ENCODE results near the gene SMIM12. TPM values are rescaled to one million over a fixed set of nuclear protein-coding genes. Genes with fewer than 3 reads are reported as not detected.

SMIM12 gene
- total RNA-seq, 1 experiment from 2014 or later = 31.0 TPM

DNA sequence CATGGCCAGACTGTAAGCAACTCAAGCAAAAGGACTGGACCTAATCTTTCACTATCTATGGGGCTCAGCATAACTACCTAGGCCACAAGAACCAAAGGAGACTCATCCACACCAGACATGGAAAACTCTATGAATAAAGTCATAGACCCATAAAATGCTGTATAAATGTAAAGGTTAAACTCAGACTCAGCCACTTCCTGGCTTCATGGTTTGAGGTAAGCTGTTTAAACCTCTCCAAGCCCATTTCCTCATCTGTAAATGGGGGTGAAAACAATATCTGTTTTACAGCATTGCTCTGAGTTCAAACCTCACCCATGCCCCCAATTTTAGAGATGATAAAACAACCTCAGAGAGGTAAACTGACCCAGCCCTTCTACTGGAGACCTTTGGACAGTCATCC is 4.0 kb upstream of the SMIM12 start:
- H3K9me3 ChIP-seq = no peaks in the 10 kb centered on the region
- DNase-seq = no peak

DNA sequence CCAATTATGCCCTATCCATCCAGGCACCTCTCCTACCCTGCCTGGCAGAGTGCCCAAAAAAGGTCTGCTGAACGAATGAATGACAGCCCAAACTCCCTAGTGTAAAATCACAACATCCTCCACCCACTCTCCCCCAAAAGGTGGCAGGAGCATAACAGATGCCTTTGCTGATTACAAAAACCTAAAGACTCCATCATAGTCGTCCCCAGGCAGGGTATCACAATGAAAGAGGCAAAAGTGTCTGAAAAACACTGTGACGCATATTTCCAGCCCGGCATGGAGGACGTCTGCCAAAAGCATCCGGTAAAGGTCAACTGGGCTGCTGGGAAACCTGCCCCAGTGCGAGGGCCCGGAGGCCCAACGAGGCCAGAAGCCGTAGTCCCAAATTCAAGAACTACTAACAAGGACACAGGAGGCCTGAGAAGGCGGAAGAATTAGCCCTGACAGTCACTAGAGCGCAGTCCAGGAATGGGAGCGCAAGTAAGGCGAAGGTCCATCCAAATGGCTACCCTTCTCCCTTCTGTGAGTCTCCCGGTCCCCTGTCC is 576 bp downstream of the SMIM12 start:
- Histone ChIP-seq H3K9me3 (no peaks in the 10 kb centered on the region), H3K27me3 (no peaks in the 10 kb centered on the region), H3K36me3 (peaks cover 16% of the 10 kb centered on the region), H3K4me3 (peak overlapping the region; percentile 82)
- DNase-seq = peak; percentile 51

More for the DNA sequence above, 4.0 kb upstream of the SMIM12 start:
- Histone ChIP-seq H3K36me3 (no peaks in the 10 kb centered on the region), H3K27me3 (no peaks in the 10 kb centered on the region), H3K4me3 (no peak overlapping the region)

GRCh38 chr1:34856697-34857096 is 2.9 kb downstream of the SMIM12 start:
- H3K9me3 ChIP-seq = no peaks in the 10 kb centered on the region
- no peak for DNase-seq
- no peak overlapping the region for H3K4me3 ChIP-seq
- H3K27me3 ChIP-seq = no peaks in the 10 kb centered on the region
- peaks cover 32% of the 10 kb centered on the region for H3K36me3 ChIP-seq

GRCh38 chr1:34852677-34853217 is 6.8 kb downstream of the SMIM12 start:
- Histone ChIP-seq H3K4me3 (no peak overlapping the region), H3K36me3 (peaks cover 51% of the 10 kb centered on the region), H3K9me3 (no peaks in the 10 kb centered on the region), H3K27me3 (no peaks in the 10 kb centered on the region)
- peak; percentile 85 for DNase-seq

- no peaks in the 10 kb centered on the region for H3K9me3 ChIP-seq
Measured at GRCh38 chr1:34851431-34852105, 8.0 kb downstream of the SMIM12 start.

DNA sequence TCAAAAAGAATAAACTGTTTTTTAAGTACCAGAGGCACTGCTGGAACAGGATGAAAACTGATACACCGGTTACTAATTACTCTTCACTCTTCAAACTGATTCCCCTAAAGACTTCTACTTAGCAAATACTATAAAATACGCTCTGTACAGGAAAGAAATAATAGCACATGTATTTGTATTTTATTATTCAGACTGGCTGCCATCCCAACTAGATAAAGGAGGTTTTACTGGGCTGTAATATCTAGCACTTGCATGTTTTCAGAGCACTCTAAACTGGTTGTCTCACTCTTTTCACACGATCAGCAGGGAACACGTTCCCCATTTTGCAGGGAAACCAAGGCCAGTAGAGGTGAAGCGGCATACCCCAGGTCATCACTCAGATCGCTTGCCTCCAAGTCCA is 9.2 kb downstream of the SMIM12 start:
- no peaks in the 10 kb centered on the region for H3K27me3 ChIP-seq
- no peak overlapping the region for H3K4me3 ChIP-seq
- H3K36me3 ChIP-seq = peaks cover 45% of the 10 kb centered on the region
- no peaks in the 10 kb centered on the region for H3K9me3 ChIP-seq
- no peak for DNase-seq

More at GRCh38 chr1:34851431-34852105, 8.0 kb downstream of the SMIM12 start:
- Histone ChIP-seq H3K27me3 (no peaks in the 10 kb centered on the region), H3K4me3 (no peak overlapping the region), H3K36me3 (peaks cover 49% of the 10 kb centered on the region)
- DNase-seq = no peak

DNA sequence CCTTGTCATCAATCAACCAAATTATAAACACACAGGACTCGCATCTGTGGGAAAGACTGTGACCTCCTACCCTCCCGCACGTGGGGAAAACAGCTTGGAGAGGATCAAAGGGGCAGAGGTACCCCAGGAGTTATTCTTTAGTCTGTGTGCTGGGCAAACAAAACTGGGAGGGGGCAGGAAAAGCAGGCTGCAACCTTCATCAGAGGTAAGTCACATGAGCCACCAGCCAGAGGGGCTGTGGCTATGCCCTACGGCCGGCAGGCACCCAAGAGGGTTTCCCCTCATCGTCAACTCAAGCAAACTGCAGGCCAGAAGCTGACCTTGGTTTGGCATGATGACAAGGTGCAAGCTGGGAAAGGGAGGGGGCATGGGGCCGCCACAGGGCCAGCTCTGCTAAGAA is 12.5 kb downstream of the SMIM12 start:
- H3K9me3 ChIP-seq = no peaks in the 10 kb centered on the region

DNA sequence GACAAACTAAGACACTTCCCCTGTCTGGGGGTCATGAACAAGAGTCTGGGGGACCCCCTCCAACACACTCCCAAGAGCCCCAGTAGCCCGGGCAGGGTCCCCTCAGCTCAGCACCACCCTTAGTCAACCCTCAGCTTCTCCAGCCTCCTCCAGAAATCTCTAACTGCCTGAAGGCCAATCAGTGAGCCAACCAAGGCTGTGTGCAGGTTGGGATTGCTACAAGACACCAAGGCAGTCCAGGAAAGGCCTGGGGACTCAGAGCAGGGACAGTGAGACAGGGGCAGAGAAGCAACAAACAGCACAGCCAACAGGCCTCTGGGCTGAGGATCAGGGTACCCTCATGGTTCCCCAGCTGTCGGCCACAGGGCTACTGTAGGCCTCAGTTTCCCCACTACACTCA is 13.3 kb downstream of the SMIM12 start:
- DNase-seq = no peak
- Histone ChIP-seq H3K4me3 (no peak overlapping the region), H3K27me3 (no peaks in the 10 kb centered on the region), H3K9me3 (no peaks in the 10 kb centered on the region), H3K36me3 (peaks cover 15% of the 10 kb centered on the region)

More for the DNA sequence above, 12.5 kb downstream of the SMIM12 start:
- Histone ChIP-seq H3K36me3 (peaks cover 21% of the 10 kb centered on the region), H3K27me3 (no peaks in the 10 kb centered on the region), H3K4me3 (no peak overlapping the region)
- no peak for DNase-seq

GRCh38 chr1:34845131-34845901 is 14.2 kb downstream of the SMIM12 start:
- Histone ChIP-seq H3K4me3 (no peak overlapping the region), H3K9me3 (no peaks in the 10 kb centered on the region), H3K27me3 (no peaks in the 10 kb centered on the region), H3K36me3 (peaks cover 11% of the 10 kb centered on the region)
- DNase-seq = no peak

DNA sequence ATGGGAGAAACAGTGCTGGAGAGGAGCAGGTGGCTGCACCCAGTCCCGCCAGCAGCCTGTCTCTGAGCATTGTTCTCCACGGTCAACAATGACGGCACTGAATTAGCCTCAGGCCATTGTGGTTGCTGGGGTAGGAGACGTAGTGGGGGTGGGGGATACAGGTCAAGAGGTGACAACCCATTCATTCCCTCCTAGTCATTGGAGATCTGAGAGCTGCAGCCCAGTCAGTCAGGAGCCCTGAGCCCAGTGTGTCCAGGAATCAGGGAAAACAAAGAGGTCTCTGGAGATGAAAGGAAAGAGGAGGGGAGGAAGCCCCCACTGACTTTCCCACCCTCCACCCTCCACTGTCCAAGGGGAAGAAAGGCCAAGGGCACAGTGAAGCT is 15.3 kb downstream of the SMIM12 start:
- Histone ChIP-seq H3K27me3 (no peaks in the 10 kb centered on the region), H3K36me3 (peaks cover 7% of the 10 kb centered on the region), H3K4me3 (no peak overlapping the region), H3K9me3 (no peaks in the 10 kb centered on the region)
- no peak for DNase-seq

DNA sequence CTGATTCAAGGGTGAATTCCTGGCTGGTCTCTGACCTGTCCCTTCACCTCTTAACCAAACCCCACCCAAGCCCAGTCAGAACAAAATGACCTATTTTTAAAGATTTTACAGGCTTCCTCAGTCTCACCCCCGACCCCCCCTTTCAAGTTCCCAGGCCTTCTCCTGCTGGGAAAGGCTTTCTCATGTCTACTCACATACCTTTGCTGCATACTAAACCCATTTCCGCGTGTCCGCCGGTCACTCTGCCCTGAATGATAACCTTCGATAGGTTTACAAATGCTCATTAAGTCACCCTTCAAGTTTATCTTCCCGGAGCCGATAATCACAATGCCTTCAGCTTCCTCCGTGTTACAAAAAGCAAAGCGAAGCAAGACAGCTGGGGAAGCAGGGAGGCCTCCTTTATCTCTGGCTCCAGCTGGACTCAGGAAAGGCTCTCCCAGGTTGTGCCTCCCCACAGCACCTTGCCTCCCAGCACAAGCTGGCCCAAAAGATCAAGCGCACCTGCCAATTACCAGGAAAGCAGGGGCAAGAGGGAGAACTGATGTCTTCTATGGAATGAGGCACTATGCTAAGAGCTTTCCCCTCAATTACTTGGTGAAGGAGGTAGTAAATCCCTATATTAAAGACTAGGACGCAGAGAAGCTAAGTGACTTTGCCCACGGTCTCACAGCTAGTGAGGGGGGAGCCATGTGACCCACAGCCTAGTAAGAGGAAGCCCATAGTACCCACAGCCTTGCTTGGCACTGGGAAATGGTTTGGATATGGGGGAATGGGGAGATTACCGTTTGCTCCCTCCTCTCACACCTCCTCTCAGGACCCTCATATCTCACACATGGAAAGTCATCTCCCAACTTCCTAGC is 15.9 kb downstream of the SMIM12 start:
- no peak for DNase-seq
- Histone ChIP-seq H3K36me3 (peaks cover 1% of the 10 kb centered on the region; the same call in 1 of the 2 replicates), H3K27me3 (no peaks in the 10 kb centered on the region), H3K4me3 (no peak overlapping the region), H3K9me3 (no peaks in the 10 kb centered on the region)

DNA sequence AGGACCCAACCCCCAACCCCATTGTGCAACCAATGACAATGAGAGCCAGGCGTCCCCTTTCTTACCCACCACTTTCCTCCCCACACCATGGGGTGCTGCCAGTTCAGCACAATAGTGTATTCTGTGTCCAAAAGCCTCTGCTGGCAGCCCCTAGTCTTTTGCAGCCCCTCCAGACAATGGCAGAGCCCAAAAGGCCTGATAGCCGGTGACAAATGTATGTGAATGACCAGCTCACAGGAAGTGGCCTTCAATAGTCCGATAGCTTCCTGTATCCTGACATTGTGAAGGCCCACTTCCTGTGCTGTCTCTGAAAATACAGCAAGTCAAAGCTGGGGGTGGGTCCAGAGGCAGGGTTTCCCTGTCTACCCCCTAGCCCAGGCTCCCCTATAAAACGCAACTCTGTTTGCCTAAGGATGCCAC is 16.6 kb downstream of the SMIM12 start:
- no peak for DNase-seq
- no peak overlapping the region for H3K4me3 ChIP-seq
- H3K9me3 ChIP-seq = no peaks in the 10 kb centered on the region
- H3K27me3 ChIP-seq = no peaks in the 10 kb centered on the region
- no peaks in the 10 kb centered on the region for H3K36me3 ChIP-seq

DNA sequence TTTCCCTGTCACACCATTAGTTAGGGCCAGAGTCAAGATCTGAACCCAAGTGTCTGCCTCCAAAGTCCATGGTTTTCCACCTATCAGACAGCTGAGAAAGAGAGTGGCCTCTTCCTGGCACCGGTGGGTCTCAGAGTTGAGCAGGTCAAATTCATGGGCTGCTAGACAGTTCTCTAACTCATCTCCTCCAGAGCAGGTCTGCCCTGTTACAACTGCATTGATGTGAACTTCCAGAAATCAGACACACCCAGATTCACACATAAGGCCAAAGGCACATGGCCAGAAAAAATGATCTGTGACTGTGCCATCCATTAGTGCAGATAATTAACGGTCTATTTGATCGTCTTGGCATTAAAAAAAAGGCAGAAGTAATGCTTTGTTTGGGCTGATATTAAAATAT is 17.5 kb downstream of the SMIM12 start:
- Histone ChIP-seq H3K36me3 (no peaks in the 10 kb centered on the region), H3K9me3 (no peaks in the 10 kb centered on the region), H3K4me3 (no peak overlapping the region), H3K27me3 (no peaks in the 10 kb centered on the region)
- DNase-seq = no peak

DNA sequence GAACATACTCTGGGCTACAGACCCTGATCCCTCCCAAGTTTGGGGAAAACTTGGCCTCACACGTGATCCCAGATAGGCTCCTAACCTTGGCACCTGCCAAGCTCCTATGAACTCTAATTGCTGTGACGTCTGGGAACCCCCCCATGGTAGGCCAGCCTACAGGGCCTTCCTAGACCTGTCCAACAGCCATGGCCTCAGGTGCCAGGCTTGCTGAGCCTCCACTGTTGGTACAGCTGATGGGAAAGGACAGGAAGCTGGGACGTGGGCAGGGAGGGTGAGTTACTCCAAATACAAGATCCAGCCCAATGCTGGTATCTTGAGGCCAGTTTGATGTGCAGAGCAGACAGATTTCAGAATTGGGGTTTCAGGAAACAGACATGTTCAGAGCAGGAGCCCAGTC is 19.1 kb downstream of the SMIM12 start:
- Histone ChIP-seq H3K27me3 (no peaks in the 10 kb centered on the region), H3K36me3 (no peaks in the 10 kb centered on the region), H3K9me3 (no peaks in the 10 kb centered on the region), H3K4me3 (no peak overlapping the region)
- no peak for DNase-seq

- Histone ChIP-seq H3K27me3 (no peaks in the 10 kb centered on the region), H3K36me3 (no peaks in the 10 kb centered on the region), H3K4me3 (no peak overlapping the region), H3K9me3 (no peaks in the 10 kb centered on the region)
- DNase-seq = no peak
Measured at GRCh38 chr1:34839526-34840305, 19.8 kb downstream of the SMIM12 start.

DNA sequence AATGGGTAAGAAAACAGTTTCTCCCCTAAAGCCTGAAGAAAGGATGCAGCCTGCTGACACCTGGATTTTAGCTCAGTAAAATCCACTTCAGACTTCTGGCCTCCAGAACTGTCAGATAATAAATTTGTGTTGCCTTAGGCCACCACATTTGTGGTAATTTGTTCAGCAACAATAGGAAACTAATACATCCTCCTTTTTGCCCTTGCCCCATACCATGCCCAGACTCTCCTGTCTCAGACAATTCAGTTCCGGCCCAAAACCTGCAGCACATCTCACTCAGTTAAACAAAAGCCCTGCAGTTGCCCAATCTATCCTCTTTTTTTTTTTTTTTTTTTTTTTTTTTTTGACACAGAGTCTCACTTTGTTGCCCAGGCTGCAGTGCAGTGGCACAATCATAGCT is 25.8 kb downstream of the SMIM12 start:
- no peaks in the 10 kb centered on the region for H3K27me3 ChIP-seq
- no peak for DNase-seq
- H3K36me3 ChIP-seq = no peaks in the 10 kb centered on the region
- no peaks in the 10 kb centered on the region for H3K9me3 ChIP-seq
- H3K4me3 ChIP-seq = no peak overlapping the region
